Activated CD4-positive, alpha-beta T cell treated with anti-CD3 and anti-CD28 coated beads, Interleukin-2, amount 10 ng/mL, durations not matched to agents 24 days and 14 days (primary cell): Measurements from ENCODE around the gene LIX1. TPM values are rescaled to one million over a fixed set of nuclear protein-coding genes. Genes with fewer than 3 reads are reported as not detected.

ENCODE experiments used
- DNase-seq: peaks from one replicate; pipeline ENCODE4 v3.0.0; 2022
- H3K27ac Mint-ChIP-seq: one replicate; pipeline ENCODE4 v1.8.0; 2022; ENCODE audit warnings: mild to moderate bottlenecking, mixed read lengths
- H3K27me3 Mint-ChIP-seq: one replicate; pipeline ENCODE4 v1.8.0; 2022; ENCODE audit warnings: mixed read lengths
- H3K36me3 Mint-ChIP-seq: one replicate; pipeline ENCODE4 v1.8.0; 2022; ENCODE audit warnings: low read depth, mild to moderate bottlenecking, mixed read lengths
- H3K4me1 Mint-ChIP-seq: one replicate; pipeline ENCODE4 v1.8.0; 2021; ENCODE audit warnings: mixed read lengths
- H3K4me3 Mint-ChIP-seq: one replicate; pipeline ENCODE4 v1.8.0; 2022; ENCODE audit warnings: mild to moderate bottlenecking, moderate library complexity, mixed read lengths
- H3K9me3 Mint-ChIP-seq: one replicate; pipeline ENCODE4 v1.8.0; 2021; ENCODE audit warnings: mixed read lengths
- intact Hi-C: fragments of 100-400 bp; cut with micrococcal nuclease; formaldehyde crosslinking; loops from one replicate; pipeline ENCODE4 v1.15.1; 2023
- total RNA-seq: library from RNA; stranded (reverse); gene quantifications from 2 replicates; pipeline ENCODE4 v1.2.3, GENCODE V29; 2022

Gene LIX1
- total RNA-seq, 1 donor from 2014 or later, result not detected

GRCh38 chr5:97071993-97072392 lies 70.4 kb downstream of the LIX1 start:
- DNase-seq, result no peak
- no peaks in the 10 kb centered on the region for H3K4me1 Mint-ChIP-seq
- H3K4me3 Mint-ChIP-seq, result no peak overlapping the region
- intact Hi-C loops, result no loop called here
- peaks cover 6% of the 10 kb centered on the region for H3K27me3 Mint-ChIP-seq
- no peaks in the 10 kb centered on the region for H3K36me3 Mint-ChIP-seq
- no peak overlapping the region for H3K27ac Mint-ChIP-seq
- H3K9me3 Mint-ChIP-seq, result no peaks in the 10 kb centered on the region

DNA sequence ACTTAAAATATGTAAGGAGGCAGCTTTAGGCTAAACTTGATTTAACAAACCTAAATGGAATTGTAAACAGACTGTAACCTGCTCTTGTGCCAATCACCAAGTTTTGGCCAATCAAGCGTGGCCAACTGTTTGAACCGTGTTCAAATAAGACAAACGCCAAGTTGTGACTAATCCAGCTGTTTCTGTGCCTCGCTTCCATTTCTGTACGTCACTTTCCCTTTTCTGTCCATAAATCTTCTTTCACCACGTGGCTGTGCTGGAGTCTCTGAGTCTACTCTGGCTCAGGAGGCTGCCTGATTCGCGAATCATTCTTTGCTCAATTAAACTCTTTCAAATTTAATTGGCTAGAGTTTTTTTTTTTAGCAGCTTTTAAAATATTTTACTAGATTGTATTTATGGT lies 71.3 kb downstream of the LIX1 start:
- Mint-ChIP-seq H3K4me3 (no peak overlapping the region), H3K27me3 (peaks cover 9% of the 10 kb centered on the region), H3K4me1 (no peaks in the 10 kb centered on the region), H3K36me3 (no peaks in the 10 kb centered on the region), H3K27ac (no peak overlapping the region), H3K9me3 (no peaks in the 10 kb centered on the region)
- intact Hi-C loops, result no loop called here
- DNase-seq, result no peak

- intact Hi-C loops, result no loop called here
- Mint-ChIP-seq H3K36me3 (no peaks in the 10 kb centered on the region), H3K27ac (no peak overlapping the region), H3K4me3 (no peak overlapping the region), H3K4me1 (no peaks in the 10 kb centered on the region), H3K9me3 (no peaks in the 10 kb centered on the region), H3K27me3 (peaks cover 11% of the 10 kb centered on the region)
- DNase-seq, result no peak
Measured at GRCh38 chr5:97070234-97070633, 72.2 kb downstream of the LIX1 start.

GRCh38 chr5:97067296-97067850 lies 75.0 kb downstream of the LIX1 start:
- H3K4me3 Mint-ChIP-seq, result no peak overlapping the region

GRCh38 chr5:97065475-97065874 lies 76.9 kb downstream of the LIX1 start:
- Mint-ChIP-seq H3K4me1 (no peaks in the 10 kb centered on the region), H3K27ac (no peak overlapping the region), H3K27me3 (peaks cover 14% of the 10 kb centered on the region), H3K4me3 (no peak overlapping the region), H3K36me3 (no peaks in the 10 kb centered on the region), H3K9me3 (no peaks in the 10 kb centered on the region)
- no peak for DNase-seq
- intact Hi-C loops, result no loop called here

More at GRCh38 chr5:97067296-97067850, 75.0 kb downstream of the LIX1 start:
- intact Hi-C loops, result no loop called here
- no peaks in the 10 kb centered on the region for H3K4me1 Mint-ChIP-seq
- H3K36me3 Mint-ChIP-seq, result no peaks in the 10 kb centered on the region
- H3K27ac Mint-ChIP-seq, result no peak overlapping the region
- H3K27me3 Mint-ChIP-seq, result peaks cover 14% of the 10 kb centered on the region
- H3K9me3 Mint-ChIP-seq, result no peaks in the 10 kb centered on the region
- no peak for DNase-seq

DNA sequence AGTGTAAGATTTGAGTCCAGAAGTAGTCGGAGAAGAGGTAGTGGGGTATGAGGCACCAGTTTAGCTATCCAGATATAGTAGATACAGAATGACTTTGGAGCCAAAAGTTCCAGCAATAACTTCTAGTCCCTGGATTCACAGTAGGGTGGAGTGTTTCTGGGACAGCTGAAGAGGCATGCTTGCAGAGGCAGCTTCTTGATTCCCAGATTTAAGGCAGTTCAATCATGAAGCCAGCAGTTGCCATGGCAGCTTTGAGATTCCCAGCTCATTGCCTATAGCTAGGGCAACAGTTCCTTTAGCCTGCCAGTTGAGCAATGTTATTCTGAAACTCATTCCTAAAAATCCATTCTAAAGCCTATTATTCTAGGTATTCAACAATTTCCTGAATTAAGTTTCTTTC lies 79.2 kb downstream of the LIX1 start:
- Mint-ChIP-seq H3K36me3 (no peaks in the 10 kb centered on the region), H3K4me3 (no peak overlapping the region), H3K27me3 (peaks cover 11% of the 10 kb centered on the region), H3K9me3 (no peaks in the 10 kb centered on the region), H3K27ac (no peak overlapping the region), H3K4me1 (no peaks in the 10 kb centered on the region)
- no peak for DNase-seq
- intact Hi-C loops, result no loop called here

DNA sequence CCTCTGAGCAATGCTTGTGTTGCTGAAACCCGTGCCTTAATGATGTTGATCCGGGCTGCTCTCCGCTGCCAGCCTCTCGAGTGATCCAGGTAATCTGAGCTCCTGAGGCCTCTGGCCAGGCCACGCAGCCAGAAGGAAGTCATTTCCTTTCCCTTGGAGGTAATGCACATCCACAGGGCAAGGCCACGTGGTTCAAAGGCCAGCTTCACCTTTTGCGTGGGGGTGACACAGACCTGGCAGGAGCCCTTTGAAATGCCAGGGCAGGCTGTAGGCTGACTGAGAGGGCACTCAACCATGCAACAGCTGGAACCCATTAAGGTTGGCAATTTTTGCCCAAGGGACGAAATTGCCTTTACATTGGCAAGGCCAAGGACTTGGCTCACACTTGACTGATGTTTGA lies 80.4 kb downstream of the LIX1 start:
- intact Hi-C loops, result no loop called here
- Mint-ChIP-seq H3K9me3 (peaks cover under 1% of the 10 kb centered on the region), H3K27ac (no peak overlapping the region), H3K36me3 (no peaks in the 10 kb centered on the region), H3K27me3 (peaks cover 11% of the 10 kb centered on the region), H3K4me3 (no peak overlapping the region), H3K4me1 (peaks cover under 1% of the 10 kb centered on the region)
- no peak for DNase-seq

DNA sequence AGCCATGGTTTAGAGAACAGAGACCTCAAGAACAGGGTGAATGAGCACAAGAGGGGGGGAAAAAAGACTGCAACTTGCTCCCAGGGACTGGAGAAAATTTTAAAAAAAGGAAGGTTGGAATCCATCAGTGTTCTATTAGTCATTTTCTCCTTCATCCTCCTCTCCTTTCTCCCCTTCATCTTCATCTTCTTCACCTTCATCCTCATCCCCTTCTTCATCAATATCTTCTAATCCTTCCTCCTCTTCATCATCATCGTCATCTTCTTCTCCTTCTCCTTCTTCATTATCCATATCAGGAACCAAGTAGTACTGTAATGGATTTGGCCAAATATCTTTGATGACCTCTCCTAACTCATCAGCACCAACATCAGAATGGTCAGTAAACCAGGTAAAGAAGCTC lies 86.1 kb downstream of the LIX1 start:
- Mint-ChIP-seq H3K9me3 (peaks cover 11% of the 10 kb centered on the region), H3K4me3 (no peak overlapping the region), H3K4me1 (peaks cover 2% of the 10 kb centered on the region), H3K27me3 (peaks cover 31% of the 10 kb centered on the region), H3K36me3 (peaks cover 1% of the 10 kb centered on the region), H3K27ac (no peak overlapping the region)
- DNase-seq, result no peak
- intact Hi-C loops, result no loop called here

- intact Hi-C loops, result loop anchor here (5.0 kb wide), 1 partner anchor 182 kb away; no protein-coding TSS in a partner anchor
- Mint-ChIP-seq H3K4me3 (no peak overlapping the region), H3K27me3 (peaks cover 43% of the 10 kb centered on the region), H3K27ac (no peak overlapping the region), H3K36me3 (peaks cover 1% of the 10 kb centered on the region), H3K4me1 (peaks cover 4% of the 10 kb centered on the region), H3K9me3 (peaks cover 16% of the 10 kb centered on the region)
- no peak for DNase-seq
Measured at GRCh38 chr5:97049175-97049574, 93.2 kb downstream of the LIX1 start.

GRCh38 chr5:97047076-97047475 lies 95.3 kb downstream of the LIX1 start:
- no peak for DNase-seq
- Mint-ChIP-seq H3K27ac (no peak overlapping the region), H3K9me3 (peaks cover 13% of the 10 kb centered on the region), H3K27me3 (peaks cover 25% of the 10 kb centered on the region), H3K4me1 (peaks cover 4% of the 10 kb centered on the region), H3K36me3 (no peaks in the 10 kb centered on the region), H3K4me3 (no peak overlapping the region)
- intact Hi-C loops, result loop anchor here (5.0 kb wide), 1 partner anchor 180 kb away; no protein-coding TSS in a partner anchor

GRCh38 chr5:97046270-97046982 lies 96.0 kb downstream of the LIX1 start:
- Mint-ChIP-seq H3K4me1 (peaks cover 4% of the 10 kb centered on the region), H3K36me3 (no peaks in the 10 kb centered on the region), H3K27ac (no peak overlapping the region), H3K4me3 (no peak overlapping the region), H3K27me3 (peaks cover 22% of the 10 kb centered on the region), H3K9me3 (peaks cover 9% of the 10 kb centered on the region)
- intact Hi-C loops, result loop anchor here (5.0 kb wide), 1 partner anchor 179 kb away; no protein-coding TSS in a partner anchor
- DNase-seq, result no peak

DNA sequence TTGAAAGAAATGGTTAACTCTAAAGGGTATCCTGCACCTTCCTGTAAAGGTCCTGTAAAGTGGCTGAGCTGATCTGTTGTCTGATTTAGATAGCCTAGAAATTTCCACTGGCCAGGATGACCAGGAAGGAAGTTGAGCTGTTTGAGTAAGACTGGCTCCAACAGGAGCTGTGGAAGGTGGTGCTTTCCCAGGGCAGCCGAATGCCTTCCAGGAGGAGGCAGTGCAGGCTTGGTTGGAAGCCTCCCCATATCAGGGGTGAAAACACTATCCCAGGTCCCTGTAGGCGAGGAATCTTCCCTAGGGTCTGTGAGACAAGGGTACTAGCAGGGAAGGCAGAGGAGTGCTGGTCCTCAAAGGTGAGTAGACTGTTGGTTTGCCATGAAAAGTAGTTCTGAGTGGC lies 98.4 kb downstream of the LIX1 start:
- Mint-ChIP-seq H3K27ac (no peak overlapping the region), H3K4me1 (no peaks in the 10 kb centered on the region), H3K27me3 (peaks cover 13% of the 10 kb centered on the region), H3K4me3 (no peak overlapping the region), H3K36me3 (no peaks in the 10 kb centered on the region), H3K9me3 (no peaks in the 10 kb centered on the region)
- intact Hi-C loops, result no loop called here
- no peak for DNase-seq

- no peak for DNase-seq
- Mint-ChIP-seq H3K4me3 (no peak overlapping the region), H3K27me3 (peaks cover 13% of the 10 kb centered on the region), H3K27ac (no peak overlapping the region), H3K36me3 (peaks cover 3% of the 10 kb centered on the region), H3K9me3 (no peaks in the 10 kb centered on the region), H3K4me1 (no peaks in the 10 kb centered on the region)
- intact Hi-C loops, result no loop called here
Measured at GRCh38 chr5:97043511-97043910, 98.9 kb downstream of the LIX1 start.

- Mint-ChIP-seq H3K9me3 (no peaks in the 10 kb centered on the region), H3K27me3 (peaks cover 9% of the 10 kb centered on the region), H3K36me3 (peaks cover 3% of the 10 kb centered on the region), H3K4me3 (no peak overlapping the region), H3K27ac (no peak overlapping the region), H3K4me1 (no peaks in the 10 kb centered on the region)
- intact Hi-C loops, result no loop called here
- no peak for DNase-seq
Measured at GRCh38 chr5:97042996-97043395, 99.4 kb downstream of the LIX1 start.
